Neural progenitor cell (in vitro differentiated cells): ENCODE results near the gene PRSS35. TPM values are rescaled to one million over a fixed set of nuclear protein-coding genes. Genes with fewer than 3 reads are reported as not detected.

Experiments used
- DNase-seq: peaks from one replicate; pipeline ENCODE4 v3.0.0-alpha.2; 2016; ENCODE audit warnings: low spot score
- H2AFZ ChIP-seq: fragments of 200-600 bp; sonication (generic); replicated peaks from 2 replicates; pipeline ENCODE4 v1.6.1; 2016; ENCODE audit warnings: antibody characterized with exemption
- H3F3A ChIP-seq: fragments of 200-600 bp; sonication (generic); 2 replicates; pipeline ENCODE4 v1.6.1; 2016; ENCODE audit warnings: antibody characterized with exemption, low read depth
- H3K27ac ChIP-seq: fragments of 200-600 bp; sonication (generic); 2 replicates; pipeline ENCODE4 v1.5.1; 2016; ENCODE audit warnings: mild to moderate bottlenecking
- H3K27me3 ChIP-seq: fragments of 200-600 bp; sonication (generic); 2 replicates; pipeline ENCODE4 v1.6.1; 2016; ENCODE audit warnings: mild to moderate bottlenecking, moderate library complexity
- H3K36me3 ChIP-seq: fragments of 200-600 bp; sonication (generic); 2 replicates; pipeline ENCODE4 v1.5.1; 2016
- H3K4me1 ChIP-seq: fragments of 200-600 bp; sonication (generic); 2 replicates; pipeline ENCODE4 v1.6.1; 2016; ENCODE audit warnings: mixed run types
- H3K4me2 ChIP-seq: fragments of 200-600 bp; sonication (generic); 2 replicates; pipeline ENCODE4 v1.6.1; 2016
- H3K4me3 ChIP-seq: fragments of 200-600 bp; sonication (generic); 2 replicates; pipeline ENCODE4 v1.5.1; 2016
- H3K79me2 ChIP-seq: fragments of 200-600 bp; sonication (generic); 2 replicates; pipeline ENCODE4 v1.6.1; 2016; ENCODE audit warnings: low read depth
- H3K9ac ChIP-seq: fragments of 200-600 bp; sonication (generic); 2 replicates; pipeline ENCODE4 v1.6.1; 2016
- H3K9me3 ChIP-seq: fragments of 200-600 bp; sonication (generic); 2 replicates; pipeline ENCODE4 v1.5.1; 2016; ENCODE audit warnings: low read depth
- H4K20me1 ChIP-seq: fragments of 200-600 bp; sonication (generic); 2 replicates; pipeline ENCODE4 v1.6.1; 2016; ENCODE audit warnings: low read depth
- H3K27ac Mint-ChIP-seq: 3 replicates; pipeline ENCODE4 v1.8.0; 2021; ENCODE audit warnings: mixed read lengths
- H3K27me3 Mint-ChIP-seq: 2 replicates; pipeline ENCODE4 v1.8.0; 2022; ENCODE audit warnings: low read depth, mild to moderate bottlenecking, inconsistent platforms, moderate library complexity, mixed read lengths; ENCODE audit not compliant: insufficient read depth
- H3K36me3 Mint-ChIP-seq: 3 replicates; pipeline ENCODE4 v1.8.0; 2021; ENCODE audit warnings: mixed read lengths
- H3K4me1 Mint-ChIP-seq: 3 replicates; pipeline ENCODE4 v1.8.0; 2021; ENCODE audit warnings: mixed read lengths
- H3K4me3 Mint-ChIP-seq: 3 replicates; pipeline ENCODE4 v1.8.0; 2021; ENCODE audit warnings: mild to moderate bottlenecking, moderate library complexity, mixed read lengths
- H3K9me3 Mint-ChIP-seq: 3 replicates; pipeline ENCODE4 v1.8.0; 2020; ENCODE audit warnings: mixed read lengths
- EZH2 ChIP-seq: fragments of 200-600 bp; sonication (generic); IDR thresholded peaks from 2 replicates; pipeline ENCODE4 v1.6.1; 2017; ENCODE audit warnings: antibody characterized with exemption, mild to moderate bottlenecking, moderate library complexity
- EZH2phosphoT487 ChIP-seq: fragments of 200-600 bp; sonication (generic); IDR thresholded peaks from 2 replicates; pipeline ENCODE4 v1.6.1; 2017; ENCODE audit warnings: antibody characterized with exemption
- total RNA-seq: library from RNA; depleted of rRNA; stranded (reverse); fragments of >200 nt; gene quantifications from 2 replicates; pipeline ENCODE4 v1.2.3, GENCODE V29; 2015; ENCODE audit warnings: low replicate concordance
- TF ChIP-seq, protein P1 (sequence below): fragments of 200-600 bp; sonication (generic); IDR thresholded peaks from 2 replicates; pipeline ENCODE4 v1.5.1; 2017; ENCODE audit warnings: antibody characterized with exemption, mild to moderate bottlenecking

PRSS35 gene
- total RNA-seq, 1 donor from 2014 or later: 4.5 TPM

DNA sequence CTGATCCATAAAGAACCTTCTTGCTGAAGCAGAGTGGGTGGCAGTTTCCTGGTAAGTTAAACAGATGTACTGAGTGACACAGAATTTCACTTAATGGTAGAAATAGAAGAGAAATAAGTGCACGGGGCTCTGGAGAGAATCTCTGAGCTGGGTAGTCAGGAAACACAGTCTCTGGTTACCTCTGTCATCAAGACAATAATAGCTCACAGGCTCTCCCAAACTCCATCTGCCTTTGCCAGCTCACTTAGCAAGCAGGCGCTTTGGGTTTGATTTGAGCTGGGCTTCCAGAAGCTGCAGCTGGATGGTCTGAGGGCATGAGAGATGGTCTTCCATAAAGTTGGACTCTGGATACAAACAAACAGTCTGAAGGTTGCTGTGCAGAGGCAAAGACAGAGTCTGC lies 39.6 kb upstream of the PRSS35 start:
- no peak overlapping the region for H3K27ac ChIP-seq
- DNase-seq: no peak
- peak overlapping the region; percentile 7 for H2AFZ ChIP-seq
- no peaks in the 10 kb centered on the region for H3K36me3 ChIP-seq
- Mint-ChIP-seq H3K27me3 (no peaks in the 10 kb centered on the region), H3K4me3 (no peak overlapping the region), H3K9me3 (no peaks in the 10 kb centered on the region), H3K36me3 (no peaks in the 10 kb centered on the region), H3K4me1 (no peaks in the 10 kb centered on the region), H3K27ac (no peak overlapping the region)
- H3K4me3 ChIP-seq: no peak overlapping the region
- H4K20me1 ChIP-seq: no peaks in the 10 kb centered on the region
- H3K4me1 ChIP-seq: peaks cover 8% of the 10 kb centered on the region
- H3K9me3 ChIP-seq: no peaks in the 10 kb centered on the region
- H3F3A ChIP-seq: no peaks in the 10 kb centered on the region
- TF ChIP-seq, protein P1, sequence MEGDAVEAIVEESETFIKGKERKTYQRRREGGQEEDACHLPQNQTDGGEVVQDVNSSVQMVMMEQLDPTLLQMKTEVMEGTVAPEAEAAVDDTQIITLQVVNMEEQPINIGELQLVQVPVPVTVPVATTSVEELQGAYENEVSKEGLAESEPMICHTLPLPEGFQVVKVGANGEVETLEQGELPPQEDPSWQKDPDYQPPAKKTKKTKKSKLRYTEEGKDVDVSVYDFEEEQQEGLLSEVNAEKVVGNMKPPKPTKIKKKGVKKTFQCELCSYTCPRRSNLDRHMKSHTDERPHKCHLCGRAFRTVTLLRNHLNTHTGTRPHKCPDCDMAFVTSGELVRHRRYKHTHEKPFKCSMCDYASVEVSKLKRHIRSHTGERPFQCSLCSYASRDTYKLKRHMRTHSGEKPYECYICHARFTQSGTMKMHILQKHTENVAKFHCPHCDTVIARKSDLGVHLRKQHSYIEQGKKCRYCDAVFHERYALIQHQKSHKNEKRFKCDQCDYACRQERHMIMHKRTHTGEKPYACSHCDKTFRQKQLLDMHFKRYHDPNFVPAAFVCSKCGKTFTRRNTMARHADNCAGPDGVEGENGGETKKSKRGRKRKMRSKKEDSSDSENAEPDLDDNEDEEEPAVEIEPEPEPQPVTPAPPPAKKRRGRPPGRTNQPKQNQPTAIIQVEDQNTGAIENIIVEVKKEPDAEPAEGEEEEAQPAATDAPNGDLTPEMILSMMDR: no peak
- TF ChIP-seq EZH2 (no peak), EZH2phosphoT487 (no peak)
- no peak overlapping the region for H3K9ac ChIP-seq
- H3K79me2 ChIP-seq: no peaks in the 10 kb centered on the region
- no peaks in the 10 kb centered on the region for H3K27me3 ChIP-seq
- H3K4me2 ChIP-seq: no peak overlapping the region

DNA sequence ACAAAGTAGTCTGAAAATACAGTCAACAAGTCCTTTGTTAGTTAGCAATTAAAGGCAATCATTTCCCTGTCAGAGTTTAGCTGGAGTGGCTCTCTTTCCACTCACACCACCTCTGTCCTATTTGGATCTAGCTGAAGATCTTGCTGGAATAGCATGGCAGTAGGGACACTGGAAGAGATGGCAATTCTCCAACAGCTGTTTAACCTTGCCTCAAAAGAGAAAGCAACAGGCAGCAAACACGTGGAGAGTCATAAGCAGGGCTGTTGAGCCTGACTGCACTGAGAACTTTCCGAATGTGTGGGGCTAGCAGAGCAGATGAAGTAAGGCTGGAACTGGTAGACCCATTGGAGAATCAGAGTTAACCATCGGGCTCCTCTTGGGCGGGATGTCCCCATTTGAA lies 38.0 kb upstream of the PRSS35 start:
- no peaks in the 10 kb centered on the region for H3K9me3 ChIP-seq
- Mint-ChIP-seq H3K36me3 (no peaks in the 10 kb centered on the region), H3K4me1 (no peaks in the 10 kb centered on the region), H3K9me3 (no peaks in the 10 kb centered on the region), H3K27ac (no peak overlapping the region), H3K27me3 (no peaks in the 10 kb centered on the region), H3K4me3 (no peak overlapping the region)
- TF ChIP-seq EZH2phosphoT487 (no peak), EZH2 (no peak)
- TF ChIP-seq, protein P1: no peak
- H3K36me3 ChIP-seq: no peaks in the 10 kb centered on the region
- H3K4me3 ChIP-seq: no peak overlapping the region
- no peaks in the 10 kb centered on the region for H3F3A ChIP-seq
- H3K9ac ChIP-seq: no peak overlapping the region
- DNase-seq: no peak
- H3K4me1 ChIP-seq: peaks cover 8% of the 10 kb centered on the region
- peak overlapping the region; percentile 73 for H2AFZ ChIP-seq
- H3K27me3 ChIP-seq: no peaks in the 10 kb centered on the region
- H3K27ac ChIP-seq: no peak overlapping the region
- H4K20me1 ChIP-seq: no peaks in the 10 kb centered on the region
- no peak overlapping the region for H3K4me2 ChIP-seq
- H3K79me2 ChIP-seq: no peaks in the 10 kb centered on the region

DNA sequence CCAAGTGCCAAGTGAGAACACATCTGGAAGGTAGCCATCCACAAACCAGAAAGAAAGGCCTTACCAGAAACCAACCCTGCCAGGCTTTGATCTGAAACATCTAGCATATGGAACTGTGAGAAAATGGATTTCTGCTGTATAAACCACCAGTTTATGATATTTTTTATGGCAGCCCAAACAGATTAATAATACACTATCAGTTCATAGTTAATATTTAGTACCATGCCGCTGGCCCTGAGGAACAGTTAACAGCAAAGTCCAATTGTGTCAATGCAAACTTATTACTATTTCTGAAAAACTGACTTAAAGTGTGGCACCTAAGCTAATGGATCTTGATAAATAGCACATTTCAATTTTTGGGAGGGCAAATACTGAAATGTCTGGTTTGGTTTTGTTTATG lies 35.4 kb upstream of the PRSS35 start:
- Mint-ChIP-seq H3K27me3 (no peaks in the 10 kb centered on the region), H3K27ac (no peak overlapping the region), H3K9me3 (no peaks in the 10 kb centered on the region), H3K4me1 (no peaks in the 10 kb centered on the region), H3K36me3 (no peaks in the 10 kb centered on the region), H3K4me3 (no peak overlapping the region)
- DNase-seq: no peak
- Histone ChIP-seq H3K27ac (no peak overlapping the region), H3K9ac (no peak overlapping the region), H3K4me3 (no peak overlapping the region), H3K4me2 (no peak overlapping the region), H3K9me3 (no peaks in the 10 kb centered on the region), H2AFZ (no peak overlapping the region), H3K79me2 (no peaks in the 10 kb centered on the region), H3K27me3 (no peaks in the 10 kb centered on the region), H3F3A (no peaks in the 10 kb centered on the region), H3K36me3 (no peaks in the 10 kb centered on the region), H4K20me1 (no peaks in the 10 kb centered on the region), H3K4me1 (peaks cover 8% of the 10 kb centered on the region)
- TF ChIP-seq EZH2 (no peak), EZH2phosphoT487 (no peak)
- TF ChIP-seq, protein P1: no peak

DNA sequence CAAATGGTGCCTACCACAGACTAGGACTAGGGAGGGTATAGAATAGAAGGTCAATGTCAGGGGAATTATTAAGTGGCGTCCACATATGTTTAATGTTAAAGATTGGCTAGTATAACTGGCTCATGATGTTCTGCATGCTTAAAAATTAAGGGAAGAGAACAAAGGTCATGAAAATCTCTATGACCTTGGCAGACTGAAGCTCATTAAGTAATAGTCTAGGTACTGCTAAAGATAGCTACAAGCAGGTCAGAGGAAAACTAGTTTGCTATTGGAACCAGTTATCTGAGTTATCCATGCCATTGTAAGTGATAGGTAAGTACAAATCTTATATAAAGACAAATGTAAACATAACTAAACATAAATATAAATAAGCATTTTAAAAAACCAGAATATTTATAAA lies 32.9 kb upstream of the PRSS35 start:
- H3K9me3 Mint-ChIP-seq: no peaks in the 10 kb centered on the region
- DNase-seq: no peak
- Histone ChIP-seq H3F3A (no peaks in the 10 kb centered on the region), H2AFZ (no peak overlapping the region), H3K9ac (no peak overlapping the region), H4K20me1 (no peaks in the 10 kb centered on the region), H3K79me2 (no peaks in the 10 kb centered on the region), H3K9me3 (no peaks in the 10 kb centered on the region), H3K27ac (no peak overlapping the region), H3K4me3 (no peak overlapping the region), H3K4me1 (peaks cover 2% of the 10 kb centered on the region), H3K36me3 (no peaks in the 10 kb centered on the region), H3K4me2 (no peak overlapping the region), H3K27me3 (no peaks in the 10 kb centered on the region)
- no peaks in the 10 kb centered on the region for H3K4me1 Mint-ChIP-seq
- no peaks in the 10 kb centered on the region for H3K36me3 Mint-ChIP-seq
- no peak overlapping the region for H3K4me3 Mint-ChIP-seq
- TF ChIP-seq, protein P1: no peak
- TF ChIP-seq EZH2 (no peak), EZH2phosphoT487 (no peak)
- H3K27me3 Mint-ChIP-seq: peaks cover 2% of the 10 kb centered on the region
- H3K27ac Mint-ChIP-seq: no peak overlapping the region
